SK-N-SH treated with all-trans-retinoic acid at 6 μM for 48 hours (cell line): ENCODE measurements around the gene TCF25.

ENCODE experiments used
- BACH2 ChIP-seq: fragments of 250-450 bp; sonication (Bioruptor Pico); IDR thresholded peaks from 2 replicates; pipeline ENCODE4 v1.9.0; 2021; ENCODE audit warnings: mild to moderate bottlenecking, borderline replicate concordance
- GLIS3 ChIP-seq: fragments of 250-450 bp; sonication (Bioruptor Pico); IDR thresholded peaks from 2 replicates; pipeline ENCODE4 v1.5.0; 2020; ENCODE audit warnings: mild to moderate bottlenecking, moderate library complexity
- OSR1 ChIP-seq: fragments of 250-450 bp; sonication (Bioruptor Pico); IDR thresholded peaks from 2 replicates; pipeline ENCODE4 v1.8.0; 2022; ENCODE audit warnings: moderate library complexity, mild to moderate bottlenecking, inconsistent platforms
- RARB ChIP-seq: fragments of 250-450 bp; sonication (Bioruptor Pico); IDR thresholded peaks from 2 replicates; pipeline ENCODE4 v1.8.0; 2021; ENCODE audit warnings: mild to moderate bottlenecking, moderate library complexity
- ZC3H10 ChIP-seq: fragments of 250-450 bp; sonication (Bioruptor Pico); IDR thresholded peaks from 2 replicates; pipeline ENCODE4 v1.5.1; 2021; ENCODE audit warnings: mild to moderate bottlenecking, moderate library complexity
- ZFP3 ChIP-seq: fragments of 250-450 bp; sonication (Bioruptor Pico); IDR thresholded peaks from 2 replicates; pipeline ENCODE4 v1.5.0; 2020; ENCODE audit warnings: mild to moderate bottlenecking, moderate library complexity
- ZFP30 ChIP-seq: fragments of 450-650 bp; formaldehyde crosslinking; IDR thresholded peaks from 2 replicates; pipeline ENCODE4 v1.5.0; 2022; ENCODE audit warnings: mild to moderate bottlenecking, moderate library complexity
- ZNF565 ChIP-seq: fragments of 450-650 bp; formaldehyde crosslinking; conservative IDR thresholded peaks from 2 replicates; pipeline ENCODE4 v1.5.0; 2020; ENCODE audit warnings: low read depth, mild to moderate bottlenecking, moderate library complexity
- TF ChIP-seq, protein P1 (sequence below): fragments of 250-450 bp; sonication (Bioruptor Pico); IDR thresholded peaks from 2 replicates; pipeline ENCODE4 v1.8.0; 2020; ENCODE audit warnings: mild to moderate bottlenecking, moderate library complexity, borderline replicate concordance
- TF ChIP-seq, protein P2 (sequence below): fragments of 250-450 bp; sonication (Bioruptor Pico); IDR thresholded peaks from 2 replicates; pipeline ENCODE4 v1.5.0; 2020; ENCODE audit warnings: mild to moderate bottlenecking, moderate library complexity
- TF ChIP-seq, protein P3 (sequence below): fragments of 250-450 bp; sonication (Bioruptor Pico); IDR thresholded peaks from 2 replicates; pipeline ENCODE4 v1.5.1; 2020; ENCODE audit warnings: low read depth, mild to moderate bottlenecking, moderate library complexity
- TF ChIP-seq, protein P4 (sequence below): fragments of 250-450 bp; sonication (Bioruptor Pico); IDR thresholded peaks from 2 replicates; pipeline ENCODE4 v1.5.1; 2021; ENCODE audit warnings: mild to moderate bottlenecking, moderate library complexity

DNA sequence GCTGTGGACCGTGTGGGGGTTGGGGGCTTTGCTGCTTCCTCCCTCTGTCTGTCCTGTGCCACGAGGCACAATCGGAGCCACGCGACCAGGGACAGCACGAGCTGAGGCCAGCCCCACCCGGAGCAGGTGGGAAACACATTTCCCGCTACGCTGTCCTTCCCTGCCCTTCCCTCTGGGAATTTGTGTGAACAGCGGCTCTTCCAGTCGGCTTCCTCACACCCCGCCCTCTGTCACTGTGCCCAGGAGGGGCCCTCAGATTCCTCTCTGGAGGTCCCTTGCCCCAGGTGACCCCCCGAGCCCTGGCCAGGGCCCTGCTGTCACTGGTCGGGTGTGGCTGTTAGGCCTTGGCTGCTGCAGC lies 25.5 kb upstream of the TCF25 start:
- TF ChIP-seq ZNF565 (no peak), ZFP3 (CRISPR knock-in tag) (no peak), ZC3H10 (CRISPR knock-in tag) (no peak), BACH2 (no peak), OSR1 (CRISPR knock-in tag) (no peak), RARB (CRISPR knock-in tag) (no peak), GLIS3 (CRISPR knock-in tag) (no peak), ZFP30 (CRISPR knock-in tag) (no peak)
- TF ChIP-seq, protein P1, sequence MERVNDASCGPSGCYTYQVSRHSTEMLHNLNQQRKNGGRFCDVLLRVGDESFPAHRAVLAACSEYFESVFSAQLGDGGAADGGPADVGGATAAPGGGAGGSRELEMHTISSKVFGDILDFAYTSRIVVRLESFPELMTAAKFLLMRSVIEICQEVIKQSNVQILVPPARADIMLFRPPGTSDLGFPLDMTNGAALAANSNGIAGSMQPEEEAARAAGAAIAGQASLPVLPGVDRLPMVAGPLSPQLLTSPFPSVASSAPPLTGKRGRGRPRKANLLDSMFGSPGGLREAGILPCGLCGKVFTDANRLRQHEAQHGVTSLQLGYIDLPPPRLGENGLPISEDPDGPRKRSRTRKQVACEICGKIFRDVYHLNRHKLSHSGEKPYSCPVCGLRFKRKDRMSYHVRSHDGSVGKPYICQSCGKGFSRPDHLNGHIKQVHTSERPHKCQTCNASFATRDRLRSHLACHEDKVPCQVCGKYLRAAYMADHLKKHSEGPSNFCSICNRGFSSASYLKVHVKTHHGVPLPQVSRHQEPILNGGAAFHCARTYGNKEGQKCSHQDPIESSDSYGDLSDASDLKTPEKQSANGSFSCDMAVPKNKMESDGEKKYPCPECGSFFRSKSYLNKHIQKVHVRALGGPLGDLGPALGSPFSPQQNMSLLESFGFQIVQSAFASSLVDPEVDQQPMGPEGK (CRISPR knock-in tag): no peak
- TF ChIP-seq, protein P2, sequence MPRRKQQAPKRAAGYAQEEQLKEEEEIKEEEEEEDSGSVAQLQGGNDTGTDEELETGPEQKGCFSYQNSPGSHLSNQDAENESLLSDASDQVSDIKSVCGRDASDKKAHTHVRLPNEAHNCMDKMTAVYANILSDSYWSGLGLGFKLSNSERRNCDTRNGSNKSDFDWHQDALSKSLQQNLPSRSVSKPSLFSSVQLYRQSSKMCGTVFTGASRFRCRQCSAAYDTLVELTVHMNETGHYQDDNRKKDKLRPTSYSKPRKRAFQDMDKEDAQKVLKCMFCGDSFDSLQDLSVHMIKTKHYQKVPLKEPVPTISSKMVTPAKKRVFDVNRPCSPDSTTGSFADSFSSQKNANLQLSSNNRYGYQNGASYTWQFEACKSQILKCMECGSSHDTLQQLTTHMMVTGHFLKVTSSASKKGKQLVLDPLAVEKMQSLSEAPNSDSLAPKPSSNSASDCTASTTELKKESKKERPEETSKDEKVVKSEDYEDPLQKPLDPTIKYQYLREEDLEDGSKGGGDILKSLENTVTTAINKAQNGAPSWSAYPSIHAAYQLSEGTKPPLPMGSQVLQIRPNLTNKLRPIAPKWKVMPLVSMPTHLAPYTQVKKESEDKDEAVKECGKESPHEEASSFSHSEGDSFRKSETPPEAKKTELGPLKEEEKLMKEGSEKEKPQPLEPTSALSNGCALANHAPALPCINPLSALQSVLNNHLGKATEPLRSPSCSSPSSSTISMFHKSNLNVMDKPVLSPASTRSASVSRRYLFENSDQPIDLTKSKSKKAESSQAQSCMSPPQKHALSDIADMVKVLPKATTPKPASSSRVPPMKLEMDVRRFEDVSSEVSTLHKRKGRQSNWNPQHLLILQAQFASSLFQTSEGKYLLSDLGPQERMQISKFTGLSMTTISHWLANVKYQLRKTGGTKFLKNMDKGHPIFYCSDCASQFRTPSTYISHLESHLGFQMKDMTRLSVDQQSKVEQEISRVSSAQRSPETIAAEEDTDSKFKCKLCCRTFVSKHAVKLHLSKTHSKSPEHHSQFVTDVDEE (CRISPR knock-in tag): no peak
- TF ChIP-seq, protein P3, sequence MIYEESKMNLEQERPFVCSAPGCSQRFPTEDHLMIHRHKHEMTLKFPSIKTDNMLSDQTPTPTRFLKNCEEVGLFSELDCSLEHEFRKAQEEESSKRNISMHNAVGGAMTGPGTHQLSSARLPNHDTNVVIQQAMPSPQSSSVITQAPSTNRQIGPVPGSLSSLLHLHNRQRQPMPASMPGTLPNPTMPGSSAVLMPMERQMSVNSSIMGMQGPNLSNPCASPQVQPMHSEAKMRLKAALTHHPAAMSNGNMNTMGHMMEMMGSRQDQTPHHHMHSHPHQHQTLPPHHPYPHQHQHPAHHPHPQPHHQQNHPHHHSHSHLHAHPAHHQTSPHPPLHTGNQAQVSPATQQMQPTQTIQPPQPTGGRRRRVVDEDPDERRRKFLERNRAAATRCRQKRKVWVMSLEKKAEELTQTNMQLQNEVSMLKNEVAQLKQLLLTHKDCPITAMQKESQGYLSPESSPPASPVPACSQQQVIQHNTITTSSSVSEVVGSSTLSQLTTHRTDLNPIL (CRISPR knock-in tag): no peak
- TF ChIP-seq, protein P4, sequence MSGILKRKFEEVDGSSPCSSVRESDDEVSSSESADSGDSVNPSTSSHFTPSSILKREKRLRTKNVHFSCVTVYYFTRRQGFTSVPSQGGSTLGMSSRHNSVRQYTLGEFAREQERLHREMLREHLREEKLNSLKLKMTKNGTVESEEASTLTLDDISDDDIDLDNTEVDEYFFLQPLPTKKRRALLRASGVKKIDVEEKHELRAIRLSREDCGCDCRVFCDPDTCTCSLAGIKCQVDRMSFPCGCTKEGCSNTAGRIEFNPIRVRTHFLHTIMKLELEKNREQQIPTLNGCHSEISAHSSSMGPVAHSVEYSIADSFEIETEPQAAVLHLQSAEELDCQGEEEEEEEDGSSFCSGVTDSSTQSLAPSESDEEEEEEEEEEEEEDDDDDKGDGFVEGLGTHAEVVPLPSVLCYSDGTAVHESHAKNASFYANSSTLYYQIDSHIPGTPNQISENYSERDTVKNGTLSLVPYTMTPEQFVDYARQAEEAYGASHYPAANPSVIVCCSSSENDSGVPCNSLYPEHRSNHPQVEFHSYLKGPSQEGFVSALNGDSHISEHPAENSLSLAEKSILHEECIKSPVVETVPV (CRISPR knock-in tag): no peak
